HG02943 (cell line): ENCODE measurements around the gene SPEF2.

Experiments used
- ATAC-seq: cut with Tn5 transposase; IDR thresholded peaks from one replicate; pipeline ENCODE4 v1.9.1; 2021; ENCODE audit warnings: mild to moderate bottlenecking, low read depth, moderate library complexity; ENCODE audit not compliant: unreplicated experiment

The SPEF2 gene

GRCh38 chr5:35707659-35708058 is 90.0 kb downstream of the SPEF2 start:
- ATAC-seq: no peak

GRCh38 chr5:35709688-35710087 is 92.0 kb downstream of the SPEF2 start:
- no peak for ATAC-seq

- no peak for ATAC-seq
These were observed 100.1 kb downstream of the SPEF2 start for GRCh38 chr5:35717718-35718117.

GRCh38 chr5:35735718-35736117 is 118.1 kb downstream of the SPEF2 start:
- ATAC-seq: no peak

GRCh38 chr5:35736280-35736679 is 118.6 kb downstream of the SPEF2 start:
- no peak for ATAC-seq

GRCh38 chr5:35741126-35741716 is 123.6 kb downstream of the SPEF2 start:
- ATAC-seq: no peak

GRCh38 chr5:35741971-35742370 is 124.3 kb downstream of the SPEF2 start:
- ATAC-seq: no peak

GRCh38 chr5:35743644-35744043 is 126.0 kb downstream of the SPEF2 start:
- ATAC-seq: no peak

- ATAC-seq: no peak
These were observed 127.5 kb downstream of the SPEF2 start for GRCh38 chr5:35745193-35745592.

- ATAC-seq: no peak
These were observed 128.0 kb downstream of the SPEF2 start for GRCh38 chr5:35745660-35746059.

- no peak for ATAC-seq
These were observed 134.3 kb downstream of the SPEF2 start for GRCh38 chr5:35752012-35752411.

- ATAC-seq: no peak
These were observed 135.8 kb downstream of the SPEF2 start for GRCh38 chr5:35753500-35753899.

- ATAC-seq: no peak
These were observed 136.8 kb downstream of the SPEF2 start for GRCh38 chr5:35754481-35754880.

GRCh38 chr5:35755966-35756365 is 138.3 kb downstream of the SPEF2 start:
- no peak for ATAC-seq

GRCh38 chr5:35758151-35758724 is 140.6 kb downstream of the SPEF2 start:
- ATAC-seq: no peak

GRCh38 chr5:35761541-35761940 is 143.9 kb downstream of the SPEF2 start:
- no peak for ATAC-seq

GRCh38 chr5:35762368-35762767 is 144.7 kb downstream of the SPEF2 start:
- ATAC-seq: no peak

- ATAC-seq: no peak
These were observed 148.3 kb downstream of the SPEF2 start for GRCh38 chr5:35765921-35766320.

- no peak for ATAC-seq
These were observed 153.6 kb downstream of the SPEF2 start for GRCh38 chr5:35771300-35771699.

GRCh38 chr5:35771839-35772238 is 154.2 kb downstream of the SPEF2 start:
- ATAC-seq: no peak

- ATAC-seq: no peak
These were observed 156.3 kb downstream of the SPEF2 start for GRCh38 chr5:35773967-35774366.

GRCh38 chr5:35776757-35777156 is 159.1 kb downstream of the SPEF2 start:
- no peak for ATAC-seq
